ENCODE measurements around the gene MTARC1. TPM values are rescaled to one million over a fixed set of nuclear protein-coding genes. Genes with fewer than 3 reads are reported as not detected.

The MTARC1 gene
- total RNA-seq, 4 donors from 2014 or later, result 0.29 to 6.8 (median 5.1) TPM

DNA sequence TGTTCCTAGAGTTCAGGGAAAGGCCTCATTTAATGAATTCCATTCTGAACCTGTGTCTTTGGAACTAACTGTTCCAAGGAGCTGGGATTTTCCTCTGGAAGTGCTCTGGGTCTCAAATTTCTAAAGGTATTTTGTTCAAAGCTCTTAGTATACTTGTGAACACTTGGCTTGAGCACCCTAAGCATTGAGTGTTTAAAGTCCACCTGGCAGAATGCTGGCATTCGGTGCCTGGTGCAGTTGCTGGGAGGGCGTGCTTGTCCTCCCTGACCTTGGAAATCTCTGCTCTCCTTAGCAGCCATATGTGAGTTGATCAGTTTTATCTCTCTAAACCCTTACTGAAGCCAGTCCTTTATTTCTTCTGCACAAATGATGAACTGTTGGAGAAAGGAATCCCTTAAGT, 35.6 kb upstream of the MTARC1 start:
- intact Hi-C loops (cut with DNase I; ENCODE audit: low total_unique reads), result no loop called here
- H3K4me1 ChIP-seq, result no peaks in the 10 kb centered on the region
- no peak for TF ChIP-seq POLR2A (IDR thresholded peaks at IDR 0.05)
- TF ChIP-seq, protein P1, sequence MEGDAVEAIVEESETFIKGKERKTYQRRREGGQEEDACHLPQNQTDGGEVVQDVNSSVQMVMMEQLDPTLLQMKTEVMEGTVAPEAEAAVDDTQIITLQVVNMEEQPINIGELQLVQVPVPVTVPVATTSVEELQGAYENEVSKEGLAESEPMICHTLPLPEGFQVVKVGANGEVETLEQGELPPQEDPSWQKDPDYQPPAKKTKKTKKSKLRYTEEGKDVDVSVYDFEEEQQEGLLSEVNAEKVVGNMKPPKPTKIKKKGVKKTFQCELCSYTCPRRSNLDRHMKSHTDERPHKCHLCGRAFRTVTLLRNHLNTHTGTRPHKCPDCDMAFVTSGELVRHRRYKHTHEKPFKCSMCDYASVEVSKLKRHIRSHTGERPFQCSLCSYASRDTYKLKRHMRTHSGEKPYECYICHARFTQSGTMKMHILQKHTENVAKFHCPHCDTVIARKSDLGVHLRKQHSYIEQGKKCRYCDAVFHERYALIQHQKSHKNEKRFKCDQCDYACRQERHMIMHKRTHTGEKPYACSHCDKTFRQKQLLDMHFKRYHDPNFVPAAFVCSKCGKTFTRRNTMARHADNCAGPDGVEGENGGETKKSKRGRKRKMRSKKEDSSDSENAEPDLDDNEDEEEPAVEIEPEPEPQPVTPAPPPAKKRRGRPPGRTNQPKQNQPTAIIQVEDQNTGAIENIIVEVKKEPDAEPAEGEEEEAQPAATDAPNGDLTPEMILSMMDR (IDR thresholded peaks at IDR 0.05), result no peak
- H3K9me3 ChIP-seq, result no peaks in the 10 kb centered on the region
- no peak overlapping the region for H3K4me3 ChIP-seq
- no peaks in the 10 kb centered on the region for H3K36me3 ChIP-seq
- DNase-seq, result no peak
- no peaks in the 10 kb centered on the region for H3K27me3 ChIP-seq
- no peak overlapping the region for H3K27ac ChIP-seq

DNA sequence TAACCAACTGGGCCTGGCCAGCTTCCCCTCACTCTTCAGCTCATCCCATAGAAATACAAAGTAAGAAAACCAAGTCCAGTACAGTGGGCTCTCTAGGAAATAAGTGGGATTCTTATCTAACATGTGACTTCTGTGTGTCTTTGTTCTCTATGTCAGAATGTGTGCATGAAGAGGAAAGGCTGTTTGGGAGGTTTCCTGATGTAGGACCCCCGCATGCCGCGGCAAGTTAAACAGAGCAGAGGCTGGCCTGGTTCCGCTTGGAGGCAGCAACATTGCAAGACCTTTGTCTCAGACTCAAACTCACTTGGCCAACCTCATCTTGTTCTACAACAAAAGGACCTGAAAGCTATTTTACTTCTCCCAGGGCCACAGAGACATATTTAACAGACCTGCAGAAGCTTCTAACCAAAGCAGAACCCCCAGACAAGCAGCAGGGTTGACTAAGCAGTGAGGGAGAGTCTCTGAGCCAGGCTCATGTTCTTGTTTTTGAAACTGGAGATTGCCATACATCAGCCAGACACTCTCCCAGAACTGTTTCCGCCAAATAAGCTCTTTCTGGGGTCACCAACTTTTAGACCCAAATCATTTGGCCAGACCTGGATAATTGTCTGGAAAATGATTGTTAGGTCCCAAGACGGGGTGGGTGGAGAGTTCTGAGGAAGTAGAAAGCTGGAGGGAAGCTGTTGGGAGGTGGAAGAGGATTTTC, 32.3 kb upstream of the MTARC1 start:
- Histone ChIP-seq H3K27ac (no peak overlapping the region), H3K36me3 (no peaks in the 10 kb centered on the region), H3K4me1 (no peaks in the 10 kb centered on the region), H3K9me3 (no peaks in the 10 kb centered on the region), H3K4me3 (no peak overlapping the region), H3K27me3 (no peaks in the 10 kb centered on the region)
- no peak for TF ChIP-seq POLR2A (IDR thresholded peaks at IDR 0.05)
- TF ChIP-seq, protein P1 (IDR thresholded peaks at IDR 0.05), result no peak
- intact Hi-C loops (cut with DNase I; ENCODE audit: low total_unique reads), result no loop called here
- no peak for DNase-seq

DNA sequence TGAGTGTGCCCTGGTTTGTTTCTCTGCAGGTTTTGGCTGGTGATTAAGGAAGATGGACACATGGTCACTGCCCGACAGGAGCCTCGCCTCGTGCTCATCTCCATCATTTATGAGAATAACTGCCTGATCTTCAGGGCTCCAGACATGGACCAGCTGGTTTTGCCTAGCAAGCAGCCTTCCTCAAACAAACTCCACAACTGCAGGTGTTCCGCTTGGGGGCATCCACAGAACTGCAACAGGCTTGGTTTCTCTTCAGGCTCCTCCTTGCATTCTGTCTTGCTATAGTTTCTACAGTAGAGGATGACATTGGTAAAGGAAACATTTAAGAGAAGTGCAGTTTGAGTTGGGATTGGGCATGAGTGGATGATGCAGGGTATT, 31.8 kb upstream of the MTARC1 start:
- no peaks in the 10 kb centered on the region for H3K4me1 ChIP-seq
- DNase-seq, result no peak
- no peaks in the 10 kb centered on the region for H3K36me3 ChIP-seq
- H3K27ac ChIP-seq, result no peak overlapping the region
- no peak overlapping the region for H3K4me3 ChIP-seq
- no peaks in the 10 kb centered on the region for H3K9me3 ChIP-seq
- no peak for TF ChIP-seq POLR2A (IDR thresholded peaks at IDR 0.05)
- TF ChIP-seq, protein P1 (IDR thresholded peaks at IDR 0.05), result no peak
- H3K27me3 ChIP-seq, result no peaks in the 10 kb centered on the region
- intact Hi-C loops (cut with DNase I; ENCODE audit: low total_unique reads), result no loop called here

DNA sequence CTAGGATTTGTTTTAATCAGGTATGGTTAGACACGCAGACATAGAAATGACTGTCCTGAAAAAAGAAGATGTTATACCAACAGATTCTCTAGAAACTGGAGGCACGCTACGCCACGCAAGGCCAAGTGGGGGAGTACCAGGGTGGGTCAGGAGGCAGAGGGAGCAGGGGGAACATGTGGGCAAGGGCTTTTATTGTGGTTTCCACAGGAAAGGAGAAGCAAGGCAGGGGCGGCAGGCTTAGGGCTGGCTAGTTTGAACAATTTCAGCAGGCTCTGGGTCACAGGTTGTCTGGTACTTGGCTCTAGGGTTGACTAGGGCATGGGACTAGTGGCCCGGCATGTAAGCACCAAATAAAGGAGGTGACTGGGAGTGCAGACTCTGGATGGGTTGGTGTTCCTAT, 31.4 kb upstream of the MTARC1 start:
- intact Hi-C loops (cut with DNase I; ENCODE audit: low total_unique reads), result no loop called here
- H3K4me3 ChIP-seq, result no peak overlapping the region
- no peaks in the 10 kb centered on the region for H3K36me3 ChIP-seq
- H3K27me3 ChIP-seq, result no peaks in the 10 kb centered on the region
- no peak overlapping the region for H3K27ac ChIP-seq
- TF ChIP-seq, protein P1 (IDR thresholded peaks at IDR 0.05), result no peak
- no peak for TF ChIP-seq POLR2A (IDR thresholded peaks at IDR 0.05)
- H3K9me3 ChIP-seq, result no peaks in the 10 kb centered on the region
- H3K4me1 ChIP-seq, result no peaks in the 10 kb centered on the region
- no peak for DNase-seq

DNA sequence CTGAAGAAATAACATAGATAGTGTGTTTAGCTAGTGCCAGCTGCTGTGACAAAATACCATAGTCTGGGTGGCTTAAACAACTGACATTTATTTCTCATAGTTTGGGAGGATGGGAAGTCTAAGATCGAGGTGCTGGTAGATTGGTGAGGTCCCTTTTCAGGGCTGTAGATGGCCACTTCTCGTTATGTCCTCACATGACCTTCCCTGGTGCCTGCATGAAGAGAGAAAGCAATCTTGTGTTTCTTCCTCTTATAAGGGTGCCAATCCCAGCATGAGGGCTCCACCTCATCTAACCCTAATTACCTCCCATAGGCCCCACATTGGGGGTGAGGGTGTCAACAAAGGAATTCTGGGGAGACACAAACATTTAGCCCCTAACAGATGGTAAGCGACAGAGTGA, 29.3 kb upstream of the MTARC1 start:
- Histone ChIP-seq H3K9me3 (no peaks in the 10 kb centered on the region), H3K36me3 (no peaks in the 10 kb centered on the region), H3K27ac (no peak overlapping the region), H3K27me3 (no peaks in the 10 kb centered on the region), H3K4me1 (no peaks in the 10 kb centered on the region), H3K4me3 (no peak overlapping the region)
- intact Hi-C loops (cut with DNase I; ENCODE audit: low total_unique reads), result no loop called here
- DNase-seq, result no peak
- TF ChIP-seq POLR2A (IDR thresholded peaks at IDR 0.05), result no peak
- TF ChIP-seq, protein P1 (IDR thresholded peaks at IDR 0.05), result no peak
